ENCODE data around the gene ABCC11.
A peak's percentile ranks its signal among the peaks of the same experiment; 100 is the strongest.

Gene ABCC11

GRCh38 chr16:48279199-48279598 is 31.9 kb upstream of the ABCC11 start:
- Histone ChIP-seq H3K36me3 (peaks cover 0 to 5% (median 3%) of the 10 kb centered on the region in 3 donors), H3K4me3 (no peak overlapping the region), H3K9me3 (no peaks in the 10 kb centered on the region), H3K27ac (no peak overlapping the region), H3K4me1 (peaks cover 0 to 24% (median 13%) of the 10 kb centered on the region in 4 donors), H3K27me3 (no peaks in the 10 kb centered on the region)
- DNase-seq: no peak
- no peak for TF ChIP-seq CTCF (IDR thresholded peaks at IDR 0.05)
- intact Hi-C loops (cut with DNase I; ENCODE audit: low total_unique reads): no loop called here

- Histone ChIP-seq H3K27me3 (no peaks in the 10 kb centered on the region), H3K4me3 (no peak overlapping the region), H3K36me3 (peaks cover 0 to 3% (median 0%) of the 10 kb centered on the region in 3 donors), H3K4me1 (peaks cover 0 to 27% (median 16%) of the 10 kb centered on the region in 4 donors), H3K9me3 (no peaks in the 10 kb centered on the region), H3K27ac (no peak overlapping the region)
- no peak for DNase-seq
- intact Hi-C loops (cut with DNase I; ENCODE audit: low total_unique reads): no loop called here
- no peak for TF ChIP-seq CTCF (IDR thresholded peaks at IDR 0.05)
Observed at GRCh38 chr16:48277158-48277557, 29.8 kb upstream of the ABCC11 start.

- DNase-seq: no peak
- Histone ChIP-seq H3K9me3 (no peaks in the 10 kb centered on the region), H3K27me3 (no peaks in the 10 kb centered on the region), H3K4me1 (peaks cover 0 to 35% (median 21%) of the 10 kb centered on the region in 4 donors), H3K27ac (peak overlapping the region; percentile 7 to 17), H3K36me3 (peaks cover 0 to 3% (median 0%) of the 10 kb centered on the region in 3 donors), H3K4me3 (no peak overlapping the region)
- intact Hi-C loops (cut with DNase I; ENCODE audit: low total_unique reads): no loop called here
- no peak for TF ChIP-seq CTCF (IDR thresholded peaks at IDR 0.05)
Observed at GRCh38 chr16:48276102-48276501, 28.8 kb upstream of the ABCC11 start.

GRCh38 chr16:48274476-48274875 is 27.1 kb upstream of the ABCC11 start:
- Histone ChIP-seq H3K27ac (peak overlapping the region in 1 of 2 donors; percentile 81), H3K9me3 (no peaks in the 10 kb centered on the region), H3K4me1 (peaks cover 0 to 29% (median 16%) of the 10 kb centered on the region in 4 donors), H3K36me3 (peaks cover 3 to 11% (median 10%) of the 10 kb centered on the region in 3 donors), H3K27me3 (no peaks in the 10 kb centered on the region), H3K4me3 (no peak overlapping the region)
- no peak for TF ChIP-seq CTCF (IDR thresholded peaks at IDR 0.05)
- intact Hi-C loops (cut with DNase I; ENCODE audit: low total_unique reads): no loop called here
- no peak for DNase-seq

- intact Hi-C loops (cut with DNase I; ENCODE audit: low total_unique reads): no loop called here
- TF ChIP-seq CTCF (IDR thresholded peaks at IDR 0.05): no peak
Observed at GRCh38 chr16:48272837-48273421, 25.6 kb upstream of the ABCC11 start.

More at GRCh38 chr16:48272837-48273421, 25.6 kb upstream of the ABCC11 start:
- peak overlapping the region; percentile 77 to 81 for H3K27ac ChIP-seq
- peaks cover 0 to 24% (median 14%) of the 10 kb centered on the region in 4 donors for H3K4me1 ChIP-seq
- no peaks in the 10 kb centered on the region for H3K9me3 ChIP-seq
- DNase-seq: peak; percentile 46 to 80
- H3K27me3 ChIP-seq: no peaks in the 10 kb centered on the region
- H3K36me3 ChIP-seq: peaks cover 3 to 14% (median 10%) of the 10 kb centered on the region in 3 donors
- H3K4me3 ChIP-seq: peak overlapping the region; percentile 23 to 24

All from tibial artery (tissue), 4 donors.